ENCODE results near the gene AHCY.

DNA sequence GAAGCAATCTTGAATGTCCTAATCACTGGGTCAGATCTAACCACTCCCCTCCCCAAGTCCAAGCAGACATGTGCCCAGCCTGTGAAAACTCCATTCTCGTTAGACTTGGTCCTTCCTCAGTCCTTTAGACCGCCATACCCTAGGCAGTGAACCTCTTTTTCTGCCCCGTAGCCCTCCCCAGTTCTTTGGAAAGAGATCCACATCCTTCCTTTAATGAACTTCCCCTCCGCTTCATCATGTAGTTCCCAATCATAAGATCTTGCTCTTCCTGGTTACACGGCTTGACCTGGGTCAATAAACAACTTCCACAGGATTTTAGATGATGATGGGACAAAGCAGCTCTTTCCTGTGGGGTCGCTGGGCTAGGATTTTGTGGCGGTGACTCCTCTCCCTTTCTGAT is 9.6 kb downstream of the AHCY start:
- no peak for TF ChIP-seq POLR2A (IDR thresholded peaks at IDR 0.05)
- TF ChIP-seq, protein P1, sequence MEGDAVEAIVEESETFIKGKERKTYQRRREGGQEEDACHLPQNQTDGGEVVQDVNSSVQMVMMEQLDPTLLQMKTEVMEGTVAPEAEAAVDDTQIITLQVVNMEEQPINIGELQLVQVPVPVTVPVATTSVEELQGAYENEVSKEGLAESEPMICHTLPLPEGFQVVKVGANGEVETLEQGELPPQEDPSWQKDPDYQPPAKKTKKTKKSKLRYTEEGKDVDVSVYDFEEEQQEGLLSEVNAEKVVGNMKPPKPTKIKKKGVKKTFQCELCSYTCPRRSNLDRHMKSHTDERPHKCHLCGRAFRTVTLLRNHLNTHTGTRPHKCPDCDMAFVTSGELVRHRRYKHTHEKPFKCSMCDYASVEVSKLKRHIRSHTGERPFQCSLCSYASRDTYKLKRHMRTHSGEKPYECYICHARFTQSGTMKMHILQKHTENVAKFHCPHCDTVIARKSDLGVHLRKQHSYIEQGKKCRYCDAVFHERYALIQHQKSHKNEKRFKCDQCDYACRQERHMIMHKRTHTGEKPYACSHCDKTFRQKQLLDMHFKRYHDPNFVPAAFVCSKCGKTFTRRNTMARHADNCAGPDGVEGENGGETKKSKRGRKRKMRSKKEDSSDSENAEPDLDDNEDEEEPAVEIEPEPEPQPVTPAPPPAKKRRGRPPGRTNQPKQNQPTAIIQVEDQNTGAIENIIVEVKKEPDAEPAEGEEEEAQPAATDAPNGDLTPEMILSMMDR (IDR thresholded peaks at IDR 0.05), result no peak
